Fibroblast of the conjunctiva (primary cell): ENCODE measurements around the gene RTN4RL2.

ENCODE experiments used
- DNase-seq: peaks from one replicate; pipeline ENCODE4 v3.0.0-alpha.2; 2010; ENCODE audit warnings: low read depth

Gene RTN4RL2

GRCh38 chr11:57500515-57500914 is 40.2 kb downstream of the RTN4RL2 start:
- no peak for DNase-seq

GRCh38 chr11:57500926-57501325 is 40.6 kb downstream of the RTN4RL2 start:
- DNase-seq = no peak

DNA sequence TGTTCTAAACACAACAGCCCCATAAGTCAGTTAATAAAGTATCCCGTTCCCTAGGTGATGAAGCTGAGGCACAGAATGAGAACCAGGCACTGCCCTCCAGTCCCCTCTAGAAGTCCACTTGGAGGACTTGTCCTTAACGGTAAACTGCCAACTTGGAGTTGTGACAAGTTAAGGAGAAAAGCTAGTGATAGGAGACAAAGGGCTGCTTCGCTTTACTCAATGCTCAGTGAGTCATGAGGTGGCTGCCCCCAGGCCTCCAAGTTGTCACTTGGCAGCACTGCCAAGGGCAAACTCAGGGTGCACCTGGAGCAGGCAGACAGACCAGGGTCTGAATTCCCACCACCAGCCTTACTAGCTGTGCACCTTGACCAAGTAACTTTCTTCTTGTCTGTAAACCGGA is 41.6 kb downstream of the RTN4RL2 start:
- no peak for DNase-seq

DNA sequence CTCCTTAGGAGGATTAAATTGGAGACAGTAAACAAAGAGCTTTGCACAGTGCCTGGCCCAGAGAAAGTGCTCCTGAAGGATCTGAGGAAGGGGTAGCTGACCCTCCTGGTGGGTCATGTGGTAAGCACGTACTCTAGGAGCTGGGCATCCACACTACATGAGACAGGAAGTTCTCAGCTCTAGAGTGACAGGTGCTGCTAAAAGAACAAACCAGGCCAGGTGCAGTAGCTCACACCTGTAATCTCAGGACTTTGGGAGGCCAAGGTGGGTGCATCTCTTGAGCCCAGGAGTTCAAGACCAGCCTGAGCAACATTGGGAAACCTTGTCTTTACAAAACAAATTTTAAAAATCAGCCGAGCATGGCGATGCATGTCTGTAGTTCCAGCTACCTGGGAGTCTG is 42.0 kb downstream of the RTN4RL2 start:
- no peak for DNase-seq

GRCh38 chr11:57502870-57503269 is 42.5 kb downstream of the RTN4RL2 start:
- DNase-seq = no peak

- DNase-seq = no peak
These were observed 44.2 kb downstream of the RTN4RL2 start for GRCh38 chr11:57504511-57504910.

DNA sequence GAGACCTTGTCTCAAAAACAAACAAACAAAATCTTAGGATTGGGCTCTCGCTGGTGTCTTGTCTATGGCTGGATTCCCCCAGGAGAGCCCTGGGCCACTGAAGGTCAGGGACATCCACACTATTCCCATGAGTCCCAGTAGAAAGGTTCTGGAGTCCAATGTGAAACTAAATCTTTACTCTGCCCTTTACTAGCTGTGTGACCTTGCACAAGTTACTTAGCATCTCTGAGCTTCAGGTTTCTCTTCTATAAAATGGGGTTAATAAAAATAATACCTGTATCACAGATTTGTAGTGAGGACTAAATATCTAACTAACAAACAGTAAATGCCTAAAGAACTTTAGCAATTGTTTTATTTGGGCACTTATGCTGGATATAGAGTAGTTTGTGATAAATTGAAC is 46.2 kb downstream of the RTN4RL2 start:
- DNase-seq = no peak

- no peak for DNase-seq
These were observed 48.2 kb downstream of the RTN4RL2 start for GRCh38 chr11:57508341-57509170.

GRCh38 chr11:57511741-57512430 is 51.6 kb downstream of the RTN4RL2 start:
- no peak for DNase-seq

GRCh38 chr11:57512646-57513451 is 52.5 kb downstream of the RTN4RL2 start:
- DNase-seq = no peak

DNA sequence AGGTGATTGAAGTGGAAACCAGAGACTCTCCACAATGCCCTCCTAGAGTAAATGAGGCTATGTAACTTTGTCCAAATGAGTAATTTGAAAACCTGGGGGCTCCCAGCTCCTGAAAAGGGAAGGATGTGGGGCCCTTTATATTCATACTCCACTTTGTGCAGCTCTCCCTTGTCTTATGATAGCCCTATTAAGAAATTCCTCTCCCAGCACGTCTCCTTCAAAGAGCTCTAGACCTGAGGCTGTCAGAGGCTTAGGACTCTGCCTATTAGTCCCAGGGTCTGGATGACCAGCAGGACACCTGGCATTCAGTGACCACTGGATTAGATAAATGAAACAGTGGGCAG is 53.1 kb downstream of the RTN4RL2 start:
- no peak for DNase-seq

- no peak for DNase-seq
These were observed 53.7 kb downstream of the RTN4RL2 start for GRCh38 chr11:57513911-57514537.

DNA sequence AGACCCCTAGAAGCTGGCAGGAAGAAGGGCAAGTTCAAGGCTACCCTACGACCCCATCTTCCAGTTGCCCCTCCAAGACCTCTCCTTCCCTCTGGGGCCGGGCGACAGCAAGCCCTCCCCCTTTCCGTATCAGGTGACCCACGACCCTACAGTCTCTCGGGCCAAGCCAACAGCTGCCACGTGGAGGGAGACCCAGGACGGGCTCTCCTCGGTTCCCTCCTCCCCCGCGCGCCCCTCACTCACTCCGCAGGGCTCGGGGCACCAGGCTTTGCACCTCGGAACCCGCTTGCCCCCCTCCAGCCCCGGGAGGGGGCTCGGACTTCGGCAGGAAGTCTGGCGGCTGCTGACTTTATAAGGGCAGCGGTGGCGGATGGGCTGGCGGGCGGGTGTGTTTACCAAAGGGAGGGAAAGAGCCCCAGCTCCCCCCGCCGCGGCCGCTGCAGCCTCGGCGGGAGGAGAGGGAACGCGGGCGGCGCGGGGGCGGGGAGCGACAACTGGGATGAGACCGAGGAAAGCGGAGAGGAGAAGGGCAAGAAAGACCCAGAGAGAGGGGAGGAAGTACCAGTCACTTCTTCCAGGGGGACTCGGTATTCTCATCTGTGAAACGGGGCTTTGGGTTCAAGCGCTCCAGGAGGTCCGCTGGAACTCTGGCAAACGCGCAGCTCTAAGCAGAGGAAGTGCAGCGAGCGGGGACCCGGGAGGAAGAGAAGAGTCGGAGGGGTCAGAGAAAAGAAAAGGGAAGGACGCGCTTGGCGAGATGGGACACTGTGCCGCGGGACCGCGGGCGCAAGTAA is 54.4 kb downstream of the RTN4RL2 start:
- DNase-seq = no peak

- no peak for DNase-seq
These were observed 55.2 kb downstream of the RTN4RL2 start, which contains the start of gene SLC43A1 for GRCh38 chr11:57515332-57516060. Gene SLC43A1, minus strand, starts transcription at chr11:57515702. Its CDS starts 1,591 bp downstream, at chr11:57514111.

- DNase-seq = no peak
These were observed 55.7 kb downstream of the RTN4RL2 start for GRCh38 chr11:57516061-57516443.

DNA sequence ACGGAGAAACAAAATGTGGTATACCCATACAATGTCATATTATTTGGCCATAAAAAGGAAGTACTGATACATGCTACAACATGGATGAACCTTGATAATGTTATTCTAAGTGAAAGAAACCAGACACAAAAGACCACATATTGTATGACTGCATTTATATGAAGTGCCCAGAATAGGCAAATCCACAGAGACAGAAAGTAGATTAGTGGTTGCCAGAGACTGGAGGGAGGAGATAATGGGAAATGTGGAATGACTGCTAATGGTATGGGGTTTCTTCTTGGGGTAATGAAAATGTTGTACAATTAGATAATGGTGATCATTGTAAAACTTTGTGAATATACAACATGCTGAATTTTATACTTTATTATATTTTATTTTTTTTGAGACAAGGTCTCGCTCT is 60.8 kb downstream of the RTN4RL2 start:
- DNase-seq = no peak

DNA sequence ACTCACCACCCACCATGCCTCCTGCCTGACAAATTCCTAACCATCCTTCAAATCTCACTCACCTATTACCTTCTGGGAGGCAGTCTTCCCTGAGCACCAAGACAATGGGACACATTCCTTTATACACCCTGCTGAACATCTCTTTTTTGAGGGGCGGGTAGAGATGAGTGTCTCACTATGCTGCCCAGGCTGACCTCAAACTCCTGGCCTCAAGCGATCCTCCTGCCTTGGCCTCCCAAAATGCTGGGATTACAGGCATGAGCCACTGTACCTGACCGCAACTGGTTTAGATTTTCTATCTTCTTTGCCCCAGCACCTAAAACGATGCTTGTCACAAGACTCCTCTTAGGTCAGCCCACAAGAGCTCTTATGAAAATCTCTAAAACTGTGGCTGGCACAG is 63.1 kb downstream of the RTN4RL2 start:
- DNase-seq = no peak
